ENCODE measurements around the gene KLK1. TPM values are rescaled to one million over a fixed set of nuclear protein-coding genes. Genes with fewer than 3 reads are reported as not detected.

KLK1 gene
- total RNA-seq, 1 experiment from 2014 or later = not detected

- DNase-seq = no peak
- intact Hi-C loops (cut with micrococcal nuclease; ENCODE audit: unreplicated experiment) = loop anchor here (5.0 kb wide), 2 partner anchors 242 to 318 kb away; no protein-coding TSS in a partner anchor
- H3K36me3 ChIP-seq (ENCODE audit: low read depth) = no peaks in the 10 kb centered on the region
- no peaks in the 10 kb centered on the region for H3K4me1 ChIP-seq (replicated peaks; ENCODE audit: insufficient read depth)
- no peaks in the 10 kb centered on the region for H3K79me2 ChIP-seq (ENCODE audit: low read depth)
- H3K4me3 ChIP-seq = no peak overlapping the region
- H3K27ac ChIP-seq = no peak overlapping the region
- no peaks in the 10 kb centered on the region for H3K9me2 ChIP-seq (ENCODE audit: insufficient read depth)
- CTCF ChIA-PET = interaction anchor here (0.6 to 1.6 kb wide), 3 partner anchors 74 to 815 kb away, joined by 3 to 4 read pairs (median 3); no protein-coding TSS in a partner anchor
- peaks cover 72% of the 10 kb centered on the region for H3K27me3 ChIP-seq (ENCODE audit: insufficient read depth, low read depth)
- no peak overlapping the region for H2AFZ ChIP-seq
- no peaks in the 10 kb centered on the region; the same call in 1 of the 2 replicates for H3F3A ChIP-seq (ENCODE audit: insufficient read depth, low read depth)
- no peaks in the 10 kb centered on the region for H4K20me1 ChIP-seq (ENCODE audit: insufficient read depth)
- no peaks in the 10 kb centered on the region for H3K9me3 ChIP-seq (ENCODE audit: insufficient read depth, low read depth)
- H3K4me2 ChIP-seq = no peak overlapping the region
- POLR2A ChIA-PET (ENCODE audit: unreplicated experiment) = no interaction called here
- no peak for TF ChIP-seq CTCF (conservative IDR thresholded peaks at IDR 0.05)
- TF ChIP-seq EZH2 (IDR thresholded peaks at IDR 0.05; ENCODE audit: low read depth) = no peak
- no TSS peak for BruUV-seq (replicated peaks)
Measured at GRCh38 chr19:50779504-50780457, 43.8 kb downstream of the KLK1 start.

- BruUV-seq (replicated peaks) = no TSS peak
- Histone ChIP-seq H3K36me3 (ENCODE audit: low read depth) (no peaks in the 10 kb centered on the region), H4K20me1 (ENCODE audit: insufficient read depth) (no peaks in the 10 kb centered on the region), H3K9me2 (ENCODE audit: insufficient read depth) (no peaks in the 10 kb centered on the region), H3K27ac (no peak overlapping the region), H3F3A (ENCODE audit: insufficient read depth, low read depth) (no peaks in the 10 kb centered on the region; the same call in 1 of the 2 replicates), H3K27me3 (ENCODE audit: insufficient read depth, low read depth) (peaks cover 80% of the 10 kb centered on the region), H3K4me2 (no peak overlapping the region), H3K4me1 (replicated peaks; ENCODE audit: insufficient read depth) (no peaks in the 10 kb centered on the region), H3K9me3 (ENCODE audit: insufficient read depth, low read depth) (no peaks in the 10 kb centered on the region), H2AFZ (no peak overlapping the region), H3K4me3 (no peak overlapping the region), H3K79me2 (ENCODE audit: low read depth) (no peaks in the 10 kb centered on the region)
- intact Hi-C loops (cut with micrococcal nuclease; ENCODE audit: unreplicated experiment) = no loop called here
- no peak for DNase-seq
- POLR2A ChIA-PET (ENCODE audit: unreplicated experiment) = no interaction called here
- CTCF ChIA-PET = interaction anchor here (0.6 kb wide), 1 partner anchor 204 kb away, joined by 4 read pairs; no protein-coding TSS in a partner anchor
- TF ChIP-seq EZH2 (IDR thresholded peaks at IDR 0.05; ENCODE audit: low read depth) = no peak
- no peak for TF ChIP-seq CTCF (conservative IDR thresholded peaks at IDR 0.05)
Measured at GRCh38 chr19:50778906-50779430, 44.6 kb downstream of the KLK1 start.

- Histone ChIP-seq H3K27me3 (ENCODE audit: insufficient read depth, low read depth) (peaks cover 91% of the 10 kb centered on the region), H3K27ac (no peak overlapping the region), H3K79me2 (ENCODE audit: low read depth) (no peaks in the 10 kb centered on the region), H2AFZ (no peak overlapping the region), H3K4me3 (no peak overlapping the region), H4K20me1 (ENCODE audit: insufficient read depth) (no peaks in the 10 kb centered on the region), H3F3A (ENCODE audit: insufficient read depth, low read depth) (no peaks in the 10 kb centered on the region), H3K36me3 (ENCODE audit: low read depth) (no peaks in the 10 kb centered on the region), H3K4me1 (replicated peaks; ENCODE audit: insufficient read depth) (no peaks in the 10 kb centered on the region), H3K9me3 (ENCODE audit: insufficient read depth, low read depth) (no peaks in the 10 kb centered on the region), H3K9me2 (ENCODE audit: insufficient read depth) (no peaks in the 10 kb centered on the region), H3K4me2 (no peak overlapping the region)
- intact Hi-C loops (cut with micrococcal nuclease; ENCODE audit: unreplicated experiment) = no loop called here
- CTCF ChIA-PET = interaction anchor here (0.5 kb wide), 1 partner anchor 137 kb away, joined by 3 read pairs; no protein-coding TSS in a partner anchor
- POLR2A ChIA-PET (ENCODE audit: unreplicated experiment) = interaction anchor here (0.5 to 0.6 kb wide), 2 partner anchors 446 to 588 kb away, joined by 3 read pairs; no protein-coding TSS in a partner anchor
- BruUV-seq (replicated peaks) = no TSS peak
- no peak for TF ChIP-seq EZH2 (IDR thresholded peaks at IDR 0.05; ENCODE audit: low read depth)
- TF ChIP-seq CTCF (conservative IDR thresholded peaks at IDR 0.05) = no peak
- no peak for DNase-seq
Measured at GRCh38 chr19:50777830-50778303, 45.7 kb downstream of the KLK1 start.
